Measurements from ENCODE around the gene IGFL2. TPM values are rescaled to one million over a fixed set of nuclear protein-coding genes. Genes with fewer than 3 reads are reported as not detected.

Gene IGFL2
- total RNA-seq, 2 donors from 2014 or later: not detected

GRCh38 chr19:46196410-46197124 is 48.5 kb downstream of the IGFL2 start:
- no peak for TF ChIP-seq CTCF (IDR thresholded peaks at IDR 0.05)
- no peak for TF ChIP-seq POLR2A (IDR thresholded peaks at IDR 0.05)
- intact Hi-C loops (cut with DNase I): no loop called here
- H3K27ac ChIP-seq: no peak overlapping the region
- ATAC-seq: no peak
- no peak for DNase-seq
- H3K4me3 ChIP-seq: no peak overlapping the region
- no peaks in the 10 kb centered on the region for H3K9me3 ChIP-seq
- 48% methylated on average over 7 to 8 of the region's 8 CpGs for WGBS, 2 donors
- peaks cover 0 to 6% of the 10 kb centered on the region in 2 donors for H3K27me3 ChIP-seq
- H3K36me3 ChIP-seq (replicated peaks in 1 of 2; ENCODE audit: insufficient read depth in 1 of 2, low read depth in 2 of 2): no peaks in the 10 kb centered on the region
- H3K4me1 ChIP-seq: no peaks in the 10 kb centered on the region

GRCh38 chr19:46197314-46198070 is 49.5 kb downstream of the IGFL2 start:
- 55 to 61% methylated on average over 4 of the region's 4 CpGs for WGBS, 2 donors

GRCh38 chr19:46198756-46199155 is 50.7 kb downstream of the IGFL2 start:
- intact Hi-C loops (cut with DNase I): no loop called here
- Histone ChIP-seq H3K27ac (no peak overlapping the region), H3K36me3 (replicated peaks in 1 of 2; ENCODE audit: insufficient read depth in 1 of 2, low read depth in 2 of 2) (no peaks in the 10 kb centered on the region), H3K4me1 (no peaks in the 10 kb centered on the region), H3K9me3 (no peaks in the 10 kb centered on the region), H3K4me3 (no peak overlapping the region), H3K27me3 (peaks cover 0 to 6% of the 10 kb centered on the region in 2 donors)
- 43 to 56% methylated on average over 1 to 3 of the region's 3 CpGs for WGBS, 2 donors
- ATAC-seq: no peak
- TF ChIP-seq POLR2A (IDR thresholded peaks at IDR 0.05) (no peak), CTCF (IDR thresholded peaks at IDR 0.05) (no peak)
- no peak for DNase-seq

More at GRCh38 chr19:46197314-46198070, 49.5 kb downstream of the IGFL2 start:
- ATAC-seq (no peak), DNase-seq (no peak)
- H3K27me3 ChIP-seq: peaks cover 0 to 6% of the 10 kb centered on the region in 2 donors
- no peak overlapping the region for H3K27ac ChIP-seq
- no peak overlapping the region for H3K4me3 ChIP-seq
- no peaks in the 10 kb centered on the region for H3K9me3 ChIP-seq
- no peaks in the 10 kb centered on the region for H3K36me3 ChIP-seq (replicated peaks in 1 of 2; ENCODE audit: insufficient read depth in 1 of 2, low read depth in 2 of 2)
- TF ChIP-seq POLR2A (IDR thresholded peaks at IDR 0.05) (no peak), CTCF (IDR thresholded peaks at IDR 0.05) (no peak)
- no peaks in the 10 kb centered on the region for H3K4me1 ChIP-seq
- intact Hi-C loops (cut with DNase I): no loop called here

- Histone ChIP-seq H3K36me3 (replicated peaks in 1 of 2; ENCODE audit: insufficient read depth in 1 of 2, low read depth in 2 of 2) (no peaks in the 10 kb centered on the region), H3K27ac (no peak overlapping the region), H3K4me1 (no peaks in the 10 kb centered on the region), H3K27me3 (no peaks in the 10 kb centered on the region), H3K9me3 (no peaks in the 10 kb centered on the region), H3K4me3 (no peak overlapping the region)
- no peak for ATAC-seq
- intact Hi-C loops (cut with DNase I): no loop called here
- TF ChIP-seq CTCF (IDR thresholded peaks at IDR 0.05) (no peak), POLR2A (IDR thresholded peaks at IDR 0.05) (no peak)
- DNase-seq: no peak
- 63 to 64% methylated on average over 16 of the region's 16 CpGs for WGBS, 2 donors
Measured at GRCh38 chr19:46201454-46202310, 53.6 kb downstream of the IGFL2 start.
